Thoracic aorta endothelial cell (primary cell): Measurements from ENCODE around the gene ZNF804A. TPM values are rescaled to one million over a fixed set of nuclear protein-coding genes. Genes with fewer than 3 reads are reported as not detected.

Experiments
- total RNA-seq: library from RNA; depleted of rRNA; stranded (reverse); fragments of >200 nt; gene quantifications from 2 replicates; pipeline ENCODE4 v1.2.3, GENCODE V29; 2012

ZNF804A gene
- under 0.01 TPM in 2 replicates for total RNA-seq

DNA sequence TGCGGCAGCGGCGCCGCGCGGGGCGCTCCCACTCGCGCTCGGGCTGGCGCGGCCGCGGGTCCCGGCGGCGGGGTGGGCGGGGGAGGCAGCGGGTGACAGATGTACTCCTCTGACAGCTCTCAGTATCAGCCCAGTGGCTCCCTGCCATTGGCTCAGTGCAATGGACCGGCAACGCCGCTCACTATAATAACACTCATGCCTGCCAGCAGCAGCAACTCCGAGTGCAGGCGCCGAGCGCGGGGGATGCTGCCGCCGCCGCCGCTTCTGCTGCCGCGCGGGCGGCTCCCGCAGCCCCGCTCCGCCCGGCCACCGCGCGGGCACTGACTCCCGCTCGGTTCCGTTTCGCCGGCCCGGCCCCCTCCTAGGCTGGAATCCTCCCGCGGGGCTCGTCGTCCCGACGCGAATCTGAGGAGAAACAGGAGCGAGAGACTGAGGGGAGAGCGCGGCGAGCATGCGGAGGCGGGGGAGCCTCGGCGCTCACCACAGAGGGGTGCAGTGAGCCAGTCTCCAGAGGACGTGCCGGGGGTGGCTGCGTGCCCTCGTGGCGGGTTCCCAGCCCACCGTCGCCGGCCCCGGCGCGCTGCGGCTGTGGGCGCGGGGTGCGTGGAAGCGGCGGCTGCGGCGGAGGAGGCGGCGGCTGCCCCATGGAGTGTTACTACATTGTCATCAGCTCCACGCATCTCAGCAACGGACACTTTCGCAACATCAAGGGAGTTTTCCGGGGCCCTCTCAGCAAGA is at the start of gene ZNF804A:
Gene ZNF804A (plus strand): TSS at position 214 of the 738 bp plus-strand sequence. CDS start 431 bp downstream, at position 645.

